ENCODE measurements around the gene PTOV1. TPM values are rescaled to one million over a fixed set of nuclear protein-coding genes. Genes with fewer than 3 reads are reported as not detected.
A peak's percentile ranks its signal among the peaks of the same experiment; 100 is the strongest.

PTOV1 gene
- total and polyA plus RNA-seq, 2 of the 13 experiments (the other 11 are each of a cell fraction or from before 2014, with no cell fraction given), result 63.5 to 68.5 TPM

DNA sequence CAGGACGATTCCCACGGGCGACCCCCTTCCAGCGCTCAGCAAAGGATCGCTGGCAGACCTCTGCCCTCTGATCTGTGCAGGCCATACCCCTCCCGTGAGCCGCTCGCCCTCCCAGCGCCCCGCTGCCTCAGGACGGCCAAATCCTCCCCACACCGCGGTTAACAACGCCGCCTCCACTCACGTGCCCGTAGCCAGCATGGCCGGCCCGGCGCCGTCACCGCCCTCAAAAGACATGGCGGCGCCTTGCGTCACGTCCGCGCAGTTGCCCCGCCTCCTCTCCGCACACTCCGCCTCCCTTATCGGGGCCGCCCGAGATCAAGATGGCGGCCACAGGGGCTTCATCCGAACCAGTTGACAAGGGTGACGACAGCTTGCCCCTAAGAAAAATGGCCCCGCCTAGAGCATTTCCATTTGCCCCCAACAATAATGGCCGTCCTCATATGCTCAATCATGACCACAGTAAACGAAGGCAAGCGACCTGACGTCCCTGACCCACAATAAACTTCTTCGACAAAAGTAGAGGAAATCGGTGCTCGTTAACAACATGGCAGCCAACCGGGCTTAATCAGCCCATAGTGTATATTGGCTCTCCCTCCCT is 25.6 kb downstream of the PTOV1 start (continued):
- TF ChIP-seq, protein P1, sequence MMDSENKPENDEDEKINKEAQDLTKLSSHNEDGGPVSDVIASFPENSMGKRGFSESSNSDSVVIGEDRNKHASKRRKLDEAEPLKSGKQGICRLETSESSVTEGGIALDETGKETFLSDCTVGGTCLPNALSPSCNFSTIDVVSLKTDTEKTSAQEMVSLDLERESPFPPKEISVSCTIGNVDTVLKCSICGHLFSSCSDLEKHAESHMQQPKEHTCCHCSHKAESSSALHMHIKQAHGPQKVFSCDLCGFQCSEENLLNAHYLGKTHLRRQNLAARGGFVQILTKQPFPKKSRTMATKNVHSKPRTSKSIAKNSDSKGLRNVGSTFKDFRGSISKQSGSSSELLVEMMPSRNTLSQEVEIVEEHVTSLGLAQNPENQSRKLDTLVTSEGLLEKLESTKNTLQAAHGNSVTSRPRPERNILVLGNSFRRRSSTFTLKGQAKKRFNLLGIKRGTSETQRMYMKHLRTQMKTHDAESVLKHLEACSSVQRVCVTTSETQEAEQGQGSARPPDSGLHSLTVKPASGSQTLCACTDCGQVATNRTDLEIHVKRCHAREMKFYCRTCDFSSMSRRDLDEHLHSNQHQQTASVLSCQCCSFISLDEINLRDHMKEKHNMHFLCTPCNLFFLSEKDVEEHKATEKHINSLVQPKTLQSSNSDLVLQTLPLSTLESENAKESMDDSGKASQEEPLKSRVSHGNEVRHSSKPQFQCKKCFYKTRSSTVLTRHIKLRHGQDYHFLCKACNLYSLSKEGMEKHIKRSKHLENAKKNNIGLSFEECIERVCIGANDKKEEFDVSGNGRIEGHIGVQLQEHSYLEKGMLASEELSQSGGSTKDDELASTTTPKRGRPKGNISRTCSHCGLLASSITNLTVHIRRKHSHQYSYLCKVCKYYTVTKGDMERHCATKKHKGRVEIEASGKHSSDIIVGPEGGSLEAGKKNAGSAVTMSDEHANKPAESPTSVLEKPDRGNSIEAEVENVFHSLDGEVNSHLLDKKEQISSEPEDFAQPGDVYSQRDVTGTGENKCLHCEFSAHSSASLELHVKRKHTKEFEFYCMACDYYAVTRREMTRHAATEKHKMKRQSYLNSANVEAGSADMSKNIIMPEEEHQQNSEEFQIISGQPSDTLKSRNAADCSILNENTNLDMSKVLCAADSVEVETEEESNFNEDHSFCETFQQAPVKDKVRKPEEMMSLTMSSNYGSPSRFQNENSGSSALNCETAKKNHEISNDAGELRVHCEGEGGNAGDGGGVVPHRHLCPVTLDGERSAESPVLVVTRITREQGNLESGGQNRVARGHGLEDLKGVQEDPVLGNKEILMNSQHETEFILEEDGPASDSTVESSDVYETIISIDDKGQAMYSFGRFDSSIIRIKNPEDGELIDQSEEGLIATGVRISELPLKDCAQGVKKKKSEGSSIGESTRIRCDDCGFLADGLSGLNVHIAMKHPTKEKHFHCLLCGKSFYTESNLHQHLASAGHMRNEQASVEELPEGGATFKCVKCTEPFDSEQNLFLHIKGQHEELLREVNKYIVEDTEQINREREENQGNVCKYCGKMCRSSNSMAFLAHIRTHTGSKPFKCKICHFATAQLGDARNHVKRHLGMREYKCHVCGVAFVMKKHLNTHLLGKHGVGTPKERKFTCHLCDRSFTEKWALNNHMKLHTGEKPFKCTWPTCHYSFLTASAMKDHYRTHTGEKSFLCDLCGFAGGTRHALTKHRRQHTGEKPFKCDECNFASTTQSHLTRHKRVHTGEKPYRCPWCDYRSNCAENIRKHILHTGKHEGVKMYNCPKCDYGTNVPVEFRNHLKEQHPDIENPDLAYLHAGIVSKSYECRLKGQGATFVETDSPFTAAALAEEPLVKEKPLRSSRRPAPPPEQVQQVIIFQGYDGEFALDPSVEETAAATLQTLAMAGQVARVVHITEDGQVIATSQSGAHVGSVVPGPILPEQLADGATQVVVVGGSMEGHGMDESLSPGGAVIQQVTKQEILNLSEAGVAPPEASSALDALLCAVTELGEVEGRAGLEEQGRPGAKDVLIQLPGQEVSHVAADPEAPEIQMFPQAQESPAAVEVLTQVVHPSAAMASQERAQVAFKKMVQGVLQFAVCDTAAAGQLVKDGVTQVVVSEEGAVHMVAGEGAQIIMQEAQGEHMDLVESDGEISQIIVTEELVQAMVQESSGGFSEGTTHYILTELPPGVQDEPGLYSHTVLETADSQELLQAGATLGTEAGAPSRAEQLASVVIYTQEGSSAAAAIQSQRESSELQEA (CRISPR knock-in tag; IDR thresholded peaks at IDR 0.05; ENCODE audit: not compliant biosample characterization), result peak; percentile 75
- TF ChIP-seq NCOA1 (CRISPR knock-in tag; IDR thresholded peaks at IDR 0.05) (0 out of 2 replicates have a peak, but pooled peaks have one; percentile 57), IRX3 (CRISPR knock-in tag; IDR thresholded peaks at IDR 0.05; ENCODE audit: borderline replicate concordance, low read depth) (no peak), DMAP1 (CRISPR knock-in tag; IDR thresholded peaks at IDR 0.05) (peak; percentile 79; the same call in 1 of the 2 replicates), ZNF761 (CRISPR knock-in tag; conservative IDR thresholded peaks at IDR 0.05) (peak; percentile 38; the same call in 1 of the 2 replicates), NR2F1 (CRISPR knock-in tag; IDR thresholded peaks at IDR 0.05) (no peak), SRY (CRISPR knock-in tag; IDR thresholded peaks at IDR 0.05) (0 out of 2 replicates have a peak, but pooled peaks have one; percentile 39), MIER2 (CRISPR knock-in tag; IDR thresholded peaks at IDR 0.05) (no peak), ZBTB8A (CRISPR knock-in tag; IDR thresholded peaks at IDR 0.05; ENCODE audit: borderline replicate concordance, low read depth) (peak; percentile 94; the same call in 1 of the 2 replicates), ETV5 (CRISPR knock-in tag; IDR thresholded peaks at IDR 0.05; ENCODE audit: borderline replicate concordance) (peak; percentile 62; the same call in 1 of the 2 replicates), STAT5B (CRISPR knock-in tag; IDR thresholded peaks at IDR 0.05) (no peak; the same call in 1 of the 2 replicates), ZBTB7B (CRISPR knock-in tag; IDR thresholded peaks at IDR 0.05) (0 out of 2 replicates have a peak, but pooled peaks have one; percentile 52), RBAK (CRISPR knock-in tag; IDR thresholded peaks at IDR 0.05) (no peak), GLI4 (CRISPR knock-in tag; IDR thresholded peaks at IDR 0.05; ENCODE audit: borderline replicate concordance) (no peak), CBX5 (CRISPR knock-in tag; IDR thresholded peaks at IDR 0.05; ENCODE audit: borderline replicate concordance) (no peak), PHF8 (CRISPR knock-in tag; IDR thresholded peaks at IDR 0.05) (0 out of 2 replicates have a peak, but pooled peaks have one; percentile 1), MEIS2 (CRISPR knock-in tag; IDR thresholded peaks at IDR 0.05) (peak; percentile 23; the same call in 1 of the 2 replicates)
- TF ChIP-seq, protein P2, sequence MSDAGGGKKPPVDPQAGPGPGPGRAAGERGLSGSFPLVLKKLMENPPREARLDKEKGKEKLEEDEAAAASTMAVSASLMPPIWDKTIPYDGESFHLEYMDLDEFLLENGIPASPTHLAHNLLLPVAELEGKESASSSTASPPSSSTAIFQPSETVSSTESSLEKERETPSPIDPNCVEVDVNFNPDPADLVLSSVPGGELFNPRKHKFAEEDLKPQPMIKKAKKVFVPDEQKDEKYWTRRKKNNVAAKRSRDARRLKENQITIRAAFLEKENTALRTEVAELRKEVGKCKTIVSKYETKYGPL (CRISPR knock-in tag; IDR thresholded peaks at IDR 0.05), result no peak
- TF ChIP-seq, protein P3, sequence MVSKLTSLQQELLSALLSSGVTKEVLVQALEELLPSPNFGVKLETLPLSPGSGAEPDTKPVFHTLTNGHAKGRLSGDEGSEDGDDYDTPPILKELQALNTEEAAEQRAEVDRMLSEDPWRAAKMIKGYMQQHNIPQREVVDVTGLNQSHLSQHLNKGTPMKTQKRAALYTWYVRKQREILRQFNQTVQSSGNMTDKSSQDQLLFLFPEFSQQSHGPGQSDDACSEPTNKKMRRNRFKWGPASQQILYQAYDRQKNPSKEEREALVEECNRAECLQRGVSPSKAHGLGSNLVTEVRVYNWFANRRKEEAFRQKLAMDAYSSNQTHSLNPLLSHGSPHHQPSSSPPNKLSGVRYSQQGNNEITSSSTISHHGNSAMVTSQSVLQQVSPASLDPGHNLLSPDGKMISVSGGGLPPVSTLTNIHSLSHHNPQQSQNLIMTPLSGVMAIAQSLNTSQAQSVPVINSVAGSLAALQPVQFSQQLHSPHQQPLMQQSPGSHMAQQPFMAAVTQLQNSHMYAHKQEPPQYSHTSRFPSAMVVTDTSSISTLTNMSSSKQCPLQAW (CRISPR knock-in tag; IDR thresholded peaks at IDR 0.05), result peak; percentile 17; the same call in 1 of the 2 replicates

Data from HepG2 (cell line).